HG03460 (cell line): Measurements from ENCODE around the gene S100A6.
"Not testable (repeated sequence)": the region's sequence is repeated elsewhere in the genome, so short reads cannot be mapped to it uniquely, and the experiment has no call there.

Source experiments
- ATAC-seq: cut with Tn5 transposase; IDR thresholded peaks from one replicate; pipeline ENCODE4 v1.9.1; 2021; ENCODE audit not compliant: unreplicated experiment

The S100A6 gene

GRCh38 chr1:153535242-153536011 lies at the start of gene S100A6:
TSS of gene S100A6 (minus strand) at chr1:153535991. CDS start at chr1:153535339, 652 bp downstream.
- ATAC-seq: no peak

- ATAC-seq: no peak
These were observed 49.2 kb upstream of the S100A6 start for GRCh38 chr1:153585006-153585405.

GRCh38 chr1:153583976-153584375 lies 48.2 kb upstream of the S100A6 start:
- ATAC-seq: no peak

- not testable (repeated sequence) for ATAC-seq
These were observed 47.7 kb upstream of the S100A6 start for GRCh38 chr1:153583514-153583913.

GRCh38 chr1:153582836-153583235 lies 47.0 kb upstream of the S100A6 start:
- ATAC-seq: not testable (repeated sequence)

GRCh38 chr1:153578936-153579335 lies 43.1 kb upstream of the S100A6 start:
- ATAC-seq: no peak

GRCh38 chr1:153578490-153578889 lies 42.7 kb upstream of the S100A6 start:
- ATAC-seq: no peak

GRCh38 chr1:153577624-153578051 lies 41.8 kb upstream of the S100A6 start:
- ATAC-seq: no peak

GRCh38 chr1:153577138-153577537 lies 41.3 kb upstream of the S100A6 start:
- ATAC-seq: no peak

GRCh38 chr1:153575497-153575896 lies 39.7 kb upstream of the S100A6 start:
- ATAC-seq: not testable (repeated sequence)

GRCh38 chr1:153575081-153575491 lies 39.3 kb upstream of the S100A6 start:
- not testable (repeated sequence) for ATAC-seq

GRCh38 chr1:153573351-153573750 lies 37.6 kb upstream of the S100A6 start:
- no peak for ATAC-seq

- peak; percentile 67 for ATAC-seq
These were observed 36.8 kb upstream of the S100A6 start for GRCh38 chr1:153572569-153573015.

- no peak for ATAC-seq
These were observed 35.9 kb upstream of the S100A6 start for GRCh38 chr1:153571706-153572105.

- ATAC-seq: no peak
These were observed 35.1 kb upstream of the S100A6 start for GRCh38 chr1:153570874-153571273.

- ATAC-seq: no peak
These were observed 33.7 kb upstream of the S100A6 start for GRCh38 chr1:153569465-153569864.

GRCh38 chr1:153568367-153569099 lies 32.7 kb upstream of the S100A6 start:
- no peak for ATAC-seq

- no peak for ATAC-seq
These were observed 32.0 kb upstream of the S100A6 start for GRCh38 chr1:153567621-153568366.

- peak; percentile 42 for ATAC-seq
These were observed 30.9 kb upstream of the S100A6 start for GRCh38 chr1:153566414-153567371.
